Measurements from ENCODE around the gene GPR150. TPM values are rescaled to one million over a fixed set of nuclear protein-coding genes. Genes with fewer than 3 reads are reported as not detected.

Gene GPR150
- total and polyA plus RNA-seq, 10 of the 15 experiments (the other 5 are each of a cell fraction or from before 2014, with no cell fraction given): 0.08 to 1.1 (median 0.37) TPM; not detected in 1

GRCh38 chr5:95662946-95663345, 43.1 kb downstream of the GPR150 start:
- intact Hi-C loops (cut with micrococcal nuclease; ENCODE audit: unreplicated experiment) (no loop called here), in situ Hi-C loops (cut with MboI) (loop anchor here (5.0 kb wide), 1 partner anchor 184 kb away; no protein-coding TSS in a partner anchor)
- CTCF ChIA-PET: interaction anchor here (0.6 to 8.5 kb wide), 23 partner anchors 9 to 232 kb away, joined by 3 to 177 read pairs (median 9); partner anchors contain the start of genes GLRX and RHOBTB3
- no peak for FAIRE-seq
- TF ChIP-seq CBX5 (IDR thresholded peaks at IDR 0.05; ENCODE audit: low read depth) (no peak), SREBF2 (IDR thresholded peaks at IDR 0.05; ENCODE audit: low read length) (no peak), PML (IDR thresholded peaks at IDR 0.05; ENCODE audit: low read length) (no peak), NKRF (conservative IDR thresholded peaks at IDR 0.05) (no peak), YY1 (IDR thresholded peaks at IDR 0.05; ENCODE audit: low read depth, low read length) (no peak), ZBTB4 (CRISPR knock-in tag; IDR thresholded peaks at IDR 0.05) (no peak), CEBPB (IDR thresholded peaks at IDR 0.05; ENCODE audit: borderline replicate concordance in 1 of 2, low read depth in 2 of 2, low read length in 2 of 2) (no peak), SMARCA5 (IDR thresholded peaks at IDR 0.05) (no peak), BACH1 (IDR thresholded peaks at IDR 0.05; ENCODE audit: borderline replicate concordance) (no peak), SUPT20H (IDR thresholded peaks at IDR 0.05; ENCODE audit: borderline replicate concordance, control insufficient read depth, low read depth, low read length) (no peak), TAF1 (IDR thresholded peaks at IDR 0.05; ENCODE audit: borderline replicate concordance, low read depth, low read length) (no peak)
- no peak for ATAC-seq
- SMC1A ChIA-PET (ENCODE audit: uncharacterized antibody, unreplicated experiment): interaction anchor here (0.7 to 4.4 kb wide), 14 partner anchors 9 to 184 kb away, joined by 3 to 96 read pairs (median 14); partner anchors contain the start of genes RFESD and RHOBTB3
- Histone ChIP-seq H3K9me3 (replicated peaks; ENCODE audit: control insufficient read depth, insufficient read depth, low read length) (no peaks in the 10 kb centered on the region), H3K4me1 (ENCODE audit: control insufficient read depth, insufficient read depth, low read length) (no peaks in the 10 kb centered on the region), H3K27me3 (replicated peaks in 1 of 2; ENCODE audit: control insufficient read depth in 2 of 2, insufficient read depth in 2 of 2, low read length in 1 of 2) (no peaks in the 10 kb centered on the region), H3K36me3 (ENCODE audit: control insufficient read depth in 2 of 2, insufficient read depth in 2 of 2, low read length in 1 of 2) (no peaks in the 10 kb centered on the region), H3K4me3 (no peak overlapping the region), H3K4me2 (ENCODE audit: control insufficient read depth, insufficient read depth) (no peak overlapping the region), H3K9ac (ENCODE audit: control insufficient read depth, insufficient read depth, low read length) (no peak overlapping the region), H2AFZ (ENCODE audit: control insufficient read depth, low read depth, low read length) (no peak overlapping the region), H3K27ac (ENCODE audit: control insufficient read depth, insufficient read depth) (no peak overlapping the region), H4K20me1 (ENCODE audit: control insufficient read depth, insufficient read depth) (no peaks in the 10 kb centered on the region), H3K79me2 (ENCODE audit: control insufficient read depth, insufficient read depth, low read length) (no peaks in the 10 kb centered on the region)
- BruUV-seq (replicated peaks): no TSS peak
- no peak for DNase-seq (ENCODE audit: low read depth, low spot score)
- POLR2A ChIA-PET: no interaction called here
- RAD21 ChIA-PET (ENCODE audit: unreplicated experiment): interaction anchor here (1.5 to 4.5 kb wide), 8 partner anchors 18 to 183 kb away, joined by 4 to 49 read pairs (median 20); partner anchors contain the start of genes RFESD and RHOBTB3

Measured in GM12878 (cell line).